SK-N-SH treated with all-trans-retinoic acid at 6 μM for 48 hours (cell line): ENCODE results near the gene GRK3.

Experiments used
- ATAC-seq: fragments of 200-7000 bp; cut with Tn5 transposase; 3 replicates; pipeline ENCODE4 v1.9.1; 2020; ENCODE audit warnings: mild to moderate bottlenecking, moderate library complexity
- ARNTL ChIP-seq: fragments of 450-650 bp; formaldehyde crosslinking; IDR thresholded peaks from 2 replicates; pipeline ENCODE4 v1.5.0; 2020; ENCODE audit warnings: low read depth, mild to moderate bottlenecking, moderate library complexity, borderline replicate concordance
- BACH2 ChIP-seq: fragments of 250-450 bp; sonication (Bioruptor Pico); IDR thresholded peaks from 2 replicates; pipeline ENCODE4 v1.9.0; 2021; ENCODE audit warnings: mild to moderate bottlenecking, borderline replicate concordance
- CSDC2 ChIP-seq: fragments of 250-450 bp; sonication (Bioruptor Pico); IDR thresholded peaks from 2 replicates; pipeline ENCODE4 v1.5.0; 2020; ENCODE audit warnings: mild to moderate bottlenecking, moderate library complexity
- CSRNP3 ChIP-seq: fragments of 250-450 bp; sonication (Bioruptor Pico); IDR thresholded peaks from 2 replicates; pipeline ENCODE4 v1.5.1; 2021; ENCODE audit warnings: mild to moderate bottlenecking, moderate library complexity
- ESRRG ChIP-seq: fragments of 250-450 bp; sonication (Bioruptor Pico); IDR thresholded peaks from 2 replicates; pipeline ENCODE4 v1.6.1; 2021; ENCODE audit warnings: mild to moderate bottlenecking
- GLIS3 ChIP-seq: fragments of 250-450 bp; sonication (Bioruptor Pico); IDR thresholded peaks from 2 replicates; pipeline ENCODE4 v1.5.0; 2020; ENCODE audit warnings: mild to moderate bottlenecking, moderate library complexity
- ISL1 ChIP-seq: fragments of 250-450 bp; sonication (Bioruptor Pico); IDR thresholded peaks from 2 replicates; pipeline ENCODE4 v2.1.2; 2022; ENCODE audit warnings: mild to moderate bottlenecking, moderate library complexity
- OSR1 ChIP-seq: fragments of 250-450 bp; sonication (Bioruptor Pico); IDR thresholded peaks from 2 replicates; pipeline ENCODE4 v1.8.0; 2022; ENCODE audit warnings: moderate library complexity, mild to moderate bottlenecking, inconsistent platforms
- PATZ1 ChIP-seq: fragments of 250-450 bp; sonication (Bioruptor Pico); IDR thresholded peaks from 2 replicates; pipeline ENCODE4 v1.8.0; 2020; ENCODE audit warnings: mild to moderate bottlenecking, moderate library complexity, borderline replicate concordance
- POU6F1 ChIP-seq: fragments of 250-450 bp; sonication (Bioruptor Pico); IDR thresholded peaks from 2 replicates; pipeline ENCODE4 v1.8.0; 2021; ENCODE audit warnings: low read depth, mild to moderate bottlenecking, moderate library complexity, borderline replicate concordance
- RARB ChIP-seq: fragments of 250-450 bp; sonication (Bioruptor Pico); IDR thresholded peaks from 2 replicates; pipeline ENCODE4 v1.8.0; 2021; ENCODE audit warnings: mild to moderate bottlenecking, moderate library complexity
- SNAI2 ChIP-seq: fragments of 250-450 bp; sonication (Bioruptor Pico); IDR thresholded peaks from 2 replicates; pipeline ENCODE4 v1.5.0; 2020; ENCODE audit warnings: mild to moderate bottlenecking, moderate library complexity
- TOX ChIP-seq: fragments of 250-450 bp; sonication (Bioruptor Pico); IDR thresholded peaks from 2 replicates; pipeline ENCODE4 v1.8.0; 2021; ENCODE audit warnings: mild to moderate bottlenecking, moderate library complexity, borderline replicate concordance
- ZC3H10 ChIP-seq: fragments of 250-450 bp; sonication (Bioruptor Pico); IDR thresholded peaks from 2 replicates; pipeline ENCODE4 v1.5.1; 2021; ENCODE audit warnings: mild to moderate bottlenecking, moderate library complexity
- ZFP3 ChIP-seq: fragments of 250-450 bp; sonication (Bioruptor Pico); IDR thresholded peaks from 2 replicates; pipeline ENCODE4 v1.5.0; 2020; ENCODE audit warnings: mild to moderate bottlenecking, moderate library complexity
- ZFP30 ChIP-seq: fragments of 450-650 bp; formaldehyde crosslinking; IDR thresholded peaks from 2 replicates; pipeline ENCODE4 v1.5.0; 2022; ENCODE audit warnings: mild to moderate bottlenecking, moderate library complexity
- ZNF565 ChIP-seq: fragments of 450-650 bp; formaldehyde crosslinking; conservative IDR thresholded peaks from 2 replicates; pipeline ENCODE4 v1.5.0; 2020; ENCODE audit warnings: low read depth, mild to moderate bottlenecking, moderate library complexity
- ZNF70 ChIP-seq: fragments of 450-650 bp; formaldehyde crosslinking; IDR thresholded peaks from 2 replicates; pipeline ENCODE4 v1.5.0; 2020; ENCODE audit warnings: mild to moderate bottlenecking, moderate library complexity
- ZNF8 ChIP-seq: fragments of 450-650 bp; formaldehyde crosslinking; IDR thresholded peaks from 2 replicates; pipeline ENCODE4 v1.5.0; 2020; ENCODE audit warnings: mild to moderate bottlenecking, moderate library complexity
- TF ChIP-seq, protein P1 (sequence below): fragments of 250-450 bp; sonication (Bioruptor Pico); IDR thresholded peaks from 2 replicates; pipeline ENCODE4 v1.5.0; 2020; ENCODE audit warnings: mild to moderate bottlenecking, moderate library complexity
- TF ChIP-seq, protein P2 (sequence below): fragments of 250-450 bp; sonication (Bioruptor Pico); IDR thresholded peaks from 2 replicates; pipeline ENCODE4 v1.5.1; 2020; ENCODE audit warnings: low read depth, mild to moderate bottlenecking, moderate library complexity

Gene GRK3

GRCh38 chr22:25722626-25723025 is 158.2 kb downstream of the GRK3 start (continued):
- TF ChIP-seq, protein P1, sequence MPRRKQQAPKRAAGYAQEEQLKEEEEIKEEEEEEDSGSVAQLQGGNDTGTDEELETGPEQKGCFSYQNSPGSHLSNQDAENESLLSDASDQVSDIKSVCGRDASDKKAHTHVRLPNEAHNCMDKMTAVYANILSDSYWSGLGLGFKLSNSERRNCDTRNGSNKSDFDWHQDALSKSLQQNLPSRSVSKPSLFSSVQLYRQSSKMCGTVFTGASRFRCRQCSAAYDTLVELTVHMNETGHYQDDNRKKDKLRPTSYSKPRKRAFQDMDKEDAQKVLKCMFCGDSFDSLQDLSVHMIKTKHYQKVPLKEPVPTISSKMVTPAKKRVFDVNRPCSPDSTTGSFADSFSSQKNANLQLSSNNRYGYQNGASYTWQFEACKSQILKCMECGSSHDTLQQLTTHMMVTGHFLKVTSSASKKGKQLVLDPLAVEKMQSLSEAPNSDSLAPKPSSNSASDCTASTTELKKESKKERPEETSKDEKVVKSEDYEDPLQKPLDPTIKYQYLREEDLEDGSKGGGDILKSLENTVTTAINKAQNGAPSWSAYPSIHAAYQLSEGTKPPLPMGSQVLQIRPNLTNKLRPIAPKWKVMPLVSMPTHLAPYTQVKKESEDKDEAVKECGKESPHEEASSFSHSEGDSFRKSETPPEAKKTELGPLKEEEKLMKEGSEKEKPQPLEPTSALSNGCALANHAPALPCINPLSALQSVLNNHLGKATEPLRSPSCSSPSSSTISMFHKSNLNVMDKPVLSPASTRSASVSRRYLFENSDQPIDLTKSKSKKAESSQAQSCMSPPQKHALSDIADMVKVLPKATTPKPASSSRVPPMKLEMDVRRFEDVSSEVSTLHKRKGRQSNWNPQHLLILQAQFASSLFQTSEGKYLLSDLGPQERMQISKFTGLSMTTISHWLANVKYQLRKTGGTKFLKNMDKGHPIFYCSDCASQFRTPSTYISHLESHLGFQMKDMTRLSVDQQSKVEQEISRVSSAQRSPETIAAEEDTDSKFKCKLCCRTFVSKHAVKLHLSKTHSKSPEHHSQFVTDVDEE (CRISPR knock-in tag) = no peak
- TF ChIP-seq ISL1 (no peak), ZNF8 (CRISPR knock-in tag) (no peak), ARNTL (CRISPR knock-in tag) (no peak), CSRNP3 (CRISPR knock-in tag) (no peak), ZFP3 (CRISPR knock-in tag) (no peak), ZC3H10 (no peak)
- TF ChIP-seq, protein P2, sequence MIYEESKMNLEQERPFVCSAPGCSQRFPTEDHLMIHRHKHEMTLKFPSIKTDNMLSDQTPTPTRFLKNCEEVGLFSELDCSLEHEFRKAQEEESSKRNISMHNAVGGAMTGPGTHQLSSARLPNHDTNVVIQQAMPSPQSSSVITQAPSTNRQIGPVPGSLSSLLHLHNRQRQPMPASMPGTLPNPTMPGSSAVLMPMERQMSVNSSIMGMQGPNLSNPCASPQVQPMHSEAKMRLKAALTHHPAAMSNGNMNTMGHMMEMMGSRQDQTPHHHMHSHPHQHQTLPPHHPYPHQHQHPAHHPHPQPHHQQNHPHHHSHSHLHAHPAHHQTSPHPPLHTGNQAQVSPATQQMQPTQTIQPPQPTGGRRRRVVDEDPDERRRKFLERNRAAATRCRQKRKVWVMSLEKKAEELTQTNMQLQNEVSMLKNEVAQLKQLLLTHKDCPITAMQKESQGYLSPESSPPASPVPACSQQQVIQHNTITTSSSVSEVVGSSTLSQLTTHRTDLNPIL (CRISPR knock-in tag) = no peak

GRCh38 chr22:25726241-25726640 is 161.8 kb downstream of the GRK3 start:
- ATAC-seq = no peak
- no peak for TF ChIP-seq ESRRG
- TF ChIP-seq BACH2 (CRISPR knock-in tag) = no peak
- TF ChIP-seq TOX = no peak
- no peak for TF ChIP-seq RARB (CRISPR knock-in tag)
- TF ChIP-seq CSDC2 (CRISPR knock-in tag) = no peak
- no peak for TF ChIP-seq ZNF70 (CRISPR knock-in tag)
- no peak for TF ChIP-seq ZFP30
- TF ChIP-seq, protein P1 (CRISPR knock-in tag) = no peak
- TF ChIP-seq GLIS3 = no peak
- TF ChIP-seq CSRNP3 (CRISPR knock-in tag) = no peak
- TF ChIP-seq ZNF565 (CRISPR knock-in tag) = no peak
- no peak for TF ChIP-seq ZNF8 (CRISPR knock-in tag)
- no peak for TF ChIP-seq OSR1 (CRISPR knock-in tag)
- no peak for TF ChIP-seq SNAI2 (CRISPR knock-in tag)
- TF ChIP-seq ISL1 = no peak
- no peak for TF ChIP-seq ARNTL (CRISPR knock-in tag)
- no peak for TF ChIP-seq ZFP3 (CRISPR knock-in tag)
- TF ChIP-seq PATZ1 (CRISPR knock-in tag) = no peak
- TF ChIP-seq ZC3H10 = no peak
- TF ChIP-seq POU6F1 = no peak
- TF ChIP-seq, all 23 proteins: peak for 0
